ENCODE data around the gene FDXR.

The FDXR gene

DNA sequence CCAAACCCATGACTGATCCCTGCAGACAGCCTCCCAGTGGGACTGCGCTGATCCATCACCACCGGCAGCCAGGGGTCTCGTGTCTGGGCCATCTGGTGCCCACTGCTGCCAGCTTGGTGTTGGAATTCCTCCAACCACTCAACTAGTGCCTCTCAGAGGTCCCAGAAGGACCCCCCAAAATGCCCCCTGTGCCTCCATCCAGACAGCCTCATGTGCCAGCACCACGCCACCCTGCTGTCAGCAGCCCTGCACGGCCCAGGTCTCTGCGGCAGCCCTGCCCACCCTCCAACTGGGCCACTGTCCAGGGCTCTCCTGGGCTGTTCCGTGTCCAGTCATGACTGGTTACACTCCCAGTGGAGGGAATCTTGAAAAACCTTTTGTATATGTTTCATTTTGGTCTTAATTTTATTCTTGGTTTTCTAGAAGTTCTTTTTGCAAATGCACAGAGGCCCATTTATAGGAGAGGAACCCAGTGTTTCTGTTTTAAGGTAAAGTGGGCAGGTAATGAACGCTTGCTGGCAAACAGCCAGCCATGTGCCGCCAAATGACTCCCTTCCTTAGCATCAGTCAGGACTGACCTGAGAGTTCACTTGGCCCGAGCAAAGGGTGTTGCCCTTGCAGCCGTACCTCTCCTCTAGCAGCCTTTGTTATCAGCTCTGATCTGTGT, 47.7 kb downstream of the FDXR start:
- H3K9me3 ChIP-seq (ENCODE audit: insufficient read depth, low read depth, low read length) = peaks cover 2% of the 10 kb centered on the region
- H4K91ac ChIP-seq (ENCODE audit: low read depth, low read length) = no peak overlapping the region
- no peak for DNase-seq
- H3K4me1 ChIP-seq (ENCODE audit: control insufficient read depth in 1 of 2, insufficient read depth in 2 of 2, low read length in 2 of 2) = peaks cover 0 to 1% of the 10 kb centered on the region in 2 experiments
- H3K9ac ChIP-seq (ENCODE audit: low read length) = no peak overlapping the region
- no peak overlapping the region for H2BK12ac ChIP-seq (ENCODE audit: low read length)
- no peak overlapping the region for H2AFZ ChIP-seq (ENCODE audit: insufficient read depth, low read length, poor library complexity)
- no CpG with 5 or more reads among the region's 11 CpGs for WGBS (ENCODE audit: extremely low coverage, insufficient coverage, insufficient read length)
- no peak overlapping the region for H2AK5ac ChIP-seq (ENCODE audit: low read length)
- H3K36me3 ChIP-seq (ENCODE audit: control insufficient read depth in 1 of 2, insufficient read depth in 2 of 2, low read length in 2 of 2) = peaks cover 29 to 31% of the 10 kb centered on the region in 2 experiments
- H2BK5ac ChIP-seq (ENCODE audit: low read depth, low read length, poor library complexity) = no peak overlapping the region
- no peaks in the 10 kb centered on the region for H3K27me3 ChIP-seq (ENCODE audit: insufficient read depth, low read length)
- H3K23ac ChIP-seq (ENCODE audit: low read length) = no peak overlapping the region
- no peak overlapping the region for H4K8ac ChIP-seq (ENCODE audit: low read depth, low read length)
- no peak overlapping the region for H4K12ac ChIP-seq (ENCODE audit: low read depth, low read length)
- no peak overlapping the region for H3K4me2 ChIP-seq (ENCODE audit: low read length)
- no peak overlapping the region for H3K18ac ChIP-seq (ENCODE audit: low read length)
- no peak overlapping the region for H3K4ac ChIP-seq (ENCODE audit: low read depth, low read length)
- H3K4me3 ChIP-seq (ENCODE audit: low read depth, low read length) = no peak overlapping the region
- H3K79me1 ChIP-seq (ENCODE audit: low read length) = no peaks in the 10 kb centered on the region
- no peak overlapping the region for H3K14ac ChIP-seq (ENCODE audit: low read length)
- H3K27ac ChIP-seq (ENCODE audit: low read depth, low read length) = no peak overlapping the region
- no peak overlapping the region for H2BK120ac ChIP-seq (ENCODE audit: insufficient read depth, low read length, poor library complexity)
- no peaks in the 10 kb centered on the region for H3K79me2 ChIP-seq (ENCODE audit: control insufficient read depth, insufficient read depth, low read length, poor library complexity)

DNA sequence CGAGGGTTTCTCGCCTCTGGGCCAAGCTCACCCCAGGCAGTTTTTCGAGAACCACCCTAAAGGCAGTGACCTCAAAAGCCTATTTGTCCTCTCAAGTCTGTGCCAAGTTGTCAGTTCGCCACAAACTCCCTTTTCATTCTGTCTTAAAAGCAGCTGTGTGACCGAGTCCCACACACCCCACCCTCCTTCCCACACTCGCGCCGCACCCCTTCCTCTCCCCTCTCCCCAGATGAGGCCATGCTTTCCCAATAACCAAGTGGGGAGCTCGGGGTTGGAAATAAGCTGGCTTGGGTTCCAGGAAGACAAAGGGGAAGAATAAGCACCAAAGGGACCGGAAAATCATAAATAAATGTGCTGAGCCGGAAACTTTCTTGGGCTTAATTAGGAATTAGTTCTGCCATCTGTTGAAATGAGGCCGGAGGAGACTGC, 49.8 kb downstream of the FDXR start:
- no peaks in the 10 kb centered on the region for H3K4me1 ChIP-seq (ENCODE audit: control insufficient read depth in 1 of 2, insufficient read depth in 2 of 2, low read length in 2 of 2)
- no peak overlapping the region for H3K18ac ChIP-seq (ENCODE audit: low read length)
- no peak overlapping the region for H2BK12ac ChIP-seq (ENCODE audit: low read length)
- no peak overlapping the region for H3K4me3 ChIP-seq (ENCODE audit: low read depth, low read length)
- H3K4me2 ChIP-seq (ENCODE audit: low read length) = no peak overlapping the region
- H3K9ac ChIP-seq (ENCODE audit: low read length) = no peak overlapping the region
- H3K23ac ChIP-seq (ENCODE audit: low read length) = no peak overlapping the region
- H4K8ac ChIP-seq (ENCODE audit: low read depth, low read length) = no peak overlapping the region
- H3K36me3 ChIP-seq (ENCODE audit: control insufficient read depth in 1 of 2, insufficient read depth in 2 of 2, low read length in 2 of 2) = peaks cover 34 to 36% of the 10 kb centered on the region in 2 experiments
- no peaks in the 10 kb centered on the region for H3K27me3 ChIP-seq (ENCODE audit: insufficient read depth, low read length)
- H2AK5ac ChIP-seq (ENCODE audit: low read length) = no peak overlapping the region
- no peaks in the 10 kb centered on the region for H3K79me1 ChIP-seq (ENCODE audit: low read length)
- no peaks in the 10 kb centered on the region for H3K79me2 ChIP-seq (ENCODE audit: control insufficient read depth, insufficient read depth, low read length, poor library complexity)
- WGBS (ENCODE audit: extremely low coverage, insufficient coverage, insufficient read length) = no CpG with 5 or more reads among the region's 12 CpGs
- no peak overlapping the region for H3K4ac ChIP-seq (ENCODE audit: low read depth, low read length)
- no peak overlapping the region for H4K12ac ChIP-seq (ENCODE audit: low read depth, low read length)
- no peak overlapping the region for H2AFZ ChIP-seq (ENCODE audit: insufficient read depth, low read length, poor library complexity)
- H2BK5ac ChIP-seq (ENCODE audit: low read depth, low read length, poor library complexity) = no peak overlapping the region
- H3K9me3 ChIP-seq (ENCODE audit: insufficient read depth, low read depth, low read length) = peaks cover 2% of the 10 kb centered on the region
- no peak overlapping the region for H3K14ac ChIP-seq (ENCODE audit: low read length)
- H3K27ac ChIP-seq (ENCODE audit: low read depth, low read length) = no peak overlapping the region
- H4K91ac ChIP-seq (ENCODE audit: low read depth, low read length) = no peak overlapping the region
- no peak overlapping the region for H2BK120ac ChIP-seq (ENCODE audit: insufficient read depth, low read length, poor library complexity)
- no peak for DNase-seq

DNA sequence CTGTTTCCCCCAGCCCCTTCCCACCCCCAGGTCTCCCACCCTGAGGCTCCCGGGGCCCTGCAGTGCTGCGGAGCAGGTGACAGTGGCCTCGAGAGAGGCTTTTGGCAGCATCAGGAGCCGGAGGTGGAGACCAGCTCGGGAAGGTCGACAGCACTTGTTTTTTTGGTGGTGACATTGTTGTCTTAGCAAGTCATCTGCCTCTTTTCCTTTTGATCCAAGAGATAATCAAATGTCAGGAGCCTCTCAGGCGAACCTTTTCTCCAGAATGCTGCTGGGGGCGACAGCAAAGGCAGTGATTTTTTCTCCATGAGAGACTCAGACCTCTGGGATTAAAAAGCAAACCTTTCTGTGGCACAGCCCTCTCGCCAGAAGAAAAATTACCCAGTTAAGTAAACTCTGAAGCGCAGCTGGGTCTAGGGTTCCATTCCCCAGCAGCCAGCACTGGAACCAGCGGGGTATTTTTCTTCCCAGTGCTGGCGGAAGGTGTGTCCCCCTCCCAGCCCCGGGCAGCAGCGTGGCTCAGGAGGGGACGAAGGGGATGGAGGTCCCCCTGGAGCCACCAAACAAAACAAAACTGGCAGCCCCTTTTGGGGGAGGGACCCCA, 50.4 kb downstream of the FDXR start:
- H3K79me2 ChIP-seq (ENCODE audit: control insufficient read depth, insufficient read depth, low read length, poor library complexity) = no peaks in the 10 kb centered on the region
- H4K12ac ChIP-seq (ENCODE audit: low read depth, low read length) = no peak overlapping the region
- H3K9ac ChIP-seq (ENCODE audit: low read length) = no peak overlapping the region
- H2BK5ac ChIP-seq (ENCODE audit: low read depth, low read length, poor library complexity) = no peak overlapping the region
- H3K4me1 ChIP-seq (ENCODE audit: control insufficient read depth in 1 of 2, insufficient read depth in 2 of 2, low read length in 2 of 2) = no peaks in the 10 kb centered on the region
- H3K27ac ChIP-seq (ENCODE audit: low read depth, low read length) = no peak overlapping the region
- no peak overlapping the region for H2BK12ac ChIP-seq (ENCODE audit: low read length)
- no peak overlapping the region for H2AFZ ChIP-seq (ENCODE audit: insufficient read depth, low read length, poor library complexity)
- no peak overlapping the region for H3K4ac ChIP-seq (ENCODE audit: low read depth, low read length)
- H4K91ac ChIP-seq (ENCODE audit: low read depth, low read length) = no peak overlapping the region
- H3K18ac ChIP-seq (ENCODE audit: low read length) = no peak overlapping the region
- no peak for DNase-seq
- H3K4me2 ChIP-seq (ENCODE audit: low read length) = no peak overlapping the region
- no peaks in the 10 kb centered on the region for H3K27me3 ChIP-seq (ENCODE audit: insufficient read depth, low read length)
- no peak overlapping the region for H3K14ac ChIP-seq (ENCODE audit: low read length)
- H3K23ac ChIP-seq (ENCODE audit: low read length) = no peak overlapping the region
- no peak overlapping the region for H2AK5ac ChIP-seq (ENCODE audit: low read length)
- H4K8ac ChIP-seq (ENCODE audit: low read depth, low read length) = no peak overlapping the region
- peaks cover 2% of the 10 kb centered on the region for H3K9me3 ChIP-seq (ENCODE audit: insufficient read depth, low read depth, low read length)
- no peaks in the 10 kb centered on the region for H3K79me1 ChIP-seq (ENCODE audit: low read length)
- no CpG with 5 or more reads among the region's 15 CpGs for WGBS (ENCODE audit: extremely low coverage, insufficient coverage, insufficient read length)
- no peak overlapping the region for H3K4me3 ChIP-seq (ENCODE audit: low read depth, low read length)
- H3K36me3 ChIP-seq (ENCODE audit: control insufficient read depth in 1 of 2, insufficient read depth in 2 of 2, low read length in 2 of 2) = peaks cover 33 to 36% of the 10 kb centered on the region in 2 experiments
- no peak overlapping the region for H2BK120ac ChIP-seq (ENCODE audit: insufficient read depth, low read length, poor library complexity)

DNA sequence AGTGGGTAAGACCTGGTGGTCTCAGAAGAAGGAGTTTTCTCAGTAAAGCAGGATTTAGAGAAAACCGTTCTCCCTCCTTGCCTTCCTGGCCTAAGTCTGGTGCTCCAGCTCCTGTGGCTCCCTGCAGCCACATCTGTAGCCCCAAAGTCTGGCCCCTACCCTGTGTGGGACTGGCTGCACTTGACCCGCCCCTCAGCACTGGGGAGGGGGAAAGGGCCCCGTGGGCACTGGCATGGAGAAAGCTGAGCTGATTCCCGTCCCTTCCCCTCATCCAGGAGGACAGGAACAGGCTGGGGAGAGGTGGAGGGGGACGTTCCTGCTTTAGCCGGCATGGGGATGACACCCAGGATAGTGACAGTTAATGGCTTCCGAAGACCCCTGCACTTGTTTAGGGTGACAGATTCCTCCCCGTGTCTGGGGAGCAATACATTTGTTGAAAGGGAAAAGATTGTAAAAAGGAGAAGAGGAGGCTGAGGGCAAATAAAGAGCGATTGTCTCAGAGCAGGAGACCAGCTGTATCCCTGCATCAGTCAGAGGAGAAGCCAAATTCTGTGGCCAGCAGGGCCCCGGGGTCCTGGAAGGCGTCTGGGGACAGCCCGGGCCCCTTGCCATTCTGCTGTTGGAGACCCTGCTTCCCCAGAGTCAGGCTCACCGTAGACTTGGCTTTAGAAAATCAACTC, 51.0 kb downstream of the FDXR start:
- H3K18ac ChIP-seq (ENCODE audit: low read length) = no peak overlapping the region
- H3K36me3 ChIP-seq (ENCODE audit: control insufficient read depth in 1 of 2, insufficient read depth in 2 of 2, low read length in 2 of 2) = peaks cover 36 to 38% of the 10 kb centered on the region in 2 experiments
- peaks cover 2% of the 10 kb centered on the region for H3K9me3 ChIP-seq (ENCODE audit: insufficient read depth, low read depth, low read length)
- no peaks in the 10 kb centered on the region for H3K4me1 ChIP-seq (ENCODE audit: control insufficient read depth in 1 of 2, insufficient read depth in 2 of 2, low read length in 2 of 2)
- no peak overlapping the region for H3K4ac ChIP-seq (ENCODE audit: low read depth, low read length)
- no peak overlapping the region for H2BK120ac ChIP-seq (ENCODE audit: insufficient read depth, low read length, poor library complexity)
- no peak overlapping the region for H3K9ac ChIP-seq (ENCODE audit: low read length)
- WGBS (ENCODE audit: extremely low coverage, insufficient coverage, insufficient read length) = no CpG with 5 or more reads among the region's 13 CpGs
- H3K4me2 ChIP-seq (ENCODE audit: low read length) = no peak overlapping the region
- H3K27me3 ChIP-seq (ENCODE audit: insufficient read depth, low read length) = no peaks in the 10 kb centered on the region
- no peak overlapping the region for H2BK12ac ChIP-seq (ENCODE audit: low read length)
- no peak for DNase-seq
- H4K12ac ChIP-seq (ENCODE audit: low read depth, low read length) = no peak overlapping the region
- H3K79me1 ChIP-seq (ENCODE audit: low read length) = no peaks in the 10 kb centered on the region
- H3K27ac ChIP-seq (ENCODE audit: low read depth, low read length) = no peak overlapping the region
- H3K79me2 ChIP-seq (ENCODE audit: control insufficient read depth, insufficient read depth, low read length, poor library complexity) = no peaks in the 10 kb centered on the region
- no peak overlapping the region for H2BK5ac ChIP-seq (ENCODE audit: low read depth, low read length, poor library complexity)
- H4K8ac ChIP-seq (ENCODE audit: low read depth, low read length) = no peak overlapping the region
- H2AFZ ChIP-seq (ENCODE audit: insufficient read depth, low read length, poor library complexity) = no peak overlapping the region
- H3K14ac ChIP-seq (ENCODE audit: low read length) = no peak overlapping the region
- H4K91ac ChIP-seq (ENCODE audit: low read depth, low read length) = no peak overlapping the region
- no peak overlapping the region for H2AK5ac ChIP-seq (ENCODE audit: low read length)
- no peak overlapping the region for H3K23ac ChIP-seq (ENCODE audit: low read length)
- no peak overlapping the region for H3K4me3 ChIP-seq (ENCODE audit: low read depth, low read length)

All from trophoblast cell (in vitro differentiated cells and primary cell).